GM12878 (cell line): ENCODE measurements around the gene EXOC4. TPM values are rescaled to one million over a fixed set of nuclear protein-coding genes. Genes with fewer than 3 reads are reported as not detected.

Source experiments
- ATAC-seq: fragments of 200-7000 bp; cut with Tn5 transposase; 3 replicates; pipeline ENCODE4 v1.9.1; 2020; ENCODE audit warnings: mild to moderate bottlenecking, moderate library complexity
- BruUV-seq: library from RNA; stranded (reverse); fragments of 400-500 nt; replicated peaks from 2 replicates; lab custom pipeline; 2021; lab: Mats Ljungman, UMichigan
- CTCF ChIA-PET: fragments of 300-600 bp; sonication (Branson Sonifier 250); formaldehyde crosslinking; extraction: SDS; loops from one replicate; lab custom pipeline; 2021; ENCODE audit warnings: inconsistent platforms; lab: Yijun Ruan, JAX
- POLR2A ChIA-PET: fragments of 350-600 bp; formaldehyde crosslinking; extraction: SDS; loops from one replicate; lab custom pipeline; 2021; ENCODE audit warnings: inconsistent platforms; lab: Charles Lee
- RAD21 ChIA-PET: fragments of 300-600 bp; sonication (Branson Sonifier 250); formaldehyde crosslinking; loops from one replicate; lab custom pipeline; 2023; ENCODE audit warnings: antibody characterized with exemption; ENCODE audit not compliant: unreplicated experiment; lab: Charles Lee
- SMC1A ChIA-PET: fragments of 300-600 bp; sonication (Branson Sonifier 250); formaldehyde crosslinking; loops from one replicate; lab custom pipeline; 2023; ENCODE audit not compliant: unreplicated experiment, uncharacterized antibody; lab: Charles Lee
- DNase-seq: peaks from one replicate; pipeline ENCODE4 v3.0.0-alpha.2; 2011; ENCODE audit warnings: low read depth, low spot score
- FAIRE-seq: peaks from 3 replicates; lab custom pipeline; 2011; peaks lifted over from hg19 to GRCh38; lab: Jason Lieb, UNC
- H2AFZ ChIP-seq: 2 replicates; pipeline ENCODE4 v1.6.0; 2011; ENCODE audit warnings: low read depth, low read length, control low read depth; ENCODE audit not compliant: control insufficient read depth
- H3K27ac ChIP-seq: 2 replicates; pipeline ENCODE4 v1.5.1; 2011; ENCODE audit warnings: control low read depth; ENCODE audit not compliant: control insufficient read depth, insufficient read depth
- H3K27me3 ChIP-seq, 2 experiments: replicated peaks in 1 of 2; 2 replicates each; pipeline versions ENCODE4 v1.6.0 to v1.6.1; 2011; ENCODE audit warnings: low read length in 1 of 2; ENCODE audit not compliant: control insufficient read depth in 2 of 2, insufficient read depth in 2 of 2
- H3K36me3 ChIP-seq, 2 experiments: 2 replicates each; pipeline ENCODE4 v1.5.1; 2011; ENCODE audit warnings: low read length in 1 of 2; ENCODE audit not compliant: control insufficient read depth in 2 of 2, insufficient read depth in 2 of 2
- H3K4me1 ChIP-seq: 2 replicates; pipeline ENCODE4 v1.6.1; 2011; ENCODE audit warnings: mild to moderate bottlenecking, low read length, moderate library complexity, mixed read lengths; ENCODE audit not compliant: control insufficient read depth, insufficient read depth
- H3K4me2 ChIP-seq: 2 replicates; pipeline ENCODE4 v1.6.0; 2011; ENCODE audit warnings: control low read depth; ENCODE audit not compliant: control insufficient read depth, insufficient read depth
- H3K4me3 ChIP-seq: fragments of 200-600 bp; sonication (generic); 2 replicates; pipeline ENCODE4 v1.5.1; 2016
- H3K79me2 ChIP-seq: 2 replicates; pipeline ENCODE4 v1.6.0; 2011; ENCODE audit warnings: low read length; ENCODE audit not compliant: control insufficient read depth, insufficient read depth
- H3K9ac ChIP-seq: 2 replicates; pipeline ENCODE4 v1.8.0; 2011; ENCODE audit warnings: low read length, control low read depth, mixed read lengths; ENCODE audit not compliant: control insufficient read depth, insufficient read depth
- H3K9me3 ChIP-seq: replicated peaks from 3 replicates; pipeline ENCODE4 v1.5.1; 2011; ENCODE audit warnings: mild to moderate bottlenecking, low read length; ENCODE audit not compliant: control insufficient read depth, insufficient read depth
- H4K20me1 ChIP-seq: 2 replicates; pipeline ENCODE4 v1.6.0; 2011; ENCODE audit not compliant: control insufficient read depth, insufficient read depth
- BACH1 ChIP-seq: fragments of 450-650 bp; IDR thresholded peaks from 2 replicates; pipeline ENCODE4 v1.6.1; 2017; ENCODE audit warnings: mild to moderate bottlenecking, borderline replicate concordance
- CEBPZ ChIP-seq: fragments of 150-350 bp; IDR thresholded peaks from 2 replicates; pipeline ENCODE4 v1.6.1; 2016; ENCODE audit warnings: low read depth, low read length
- DPF2 ChIP-seq: fragments of 450-650 bp; IDR thresholded peaks from 2 replicates; pipeline ENCODE4 v1.6.1; 2017; ENCODE audit warnings: mild to moderate bottlenecking
- ETV6 ChIP-seq, 2 experiments: fragments of 450-650 bp in 1 of 2; IDR thresholded peaks in 1 of 2; conservative IDR thresholded peaks in 1 of 2; 2 replicates each; pipeline ENCODE4 v1.6.1; 2014; ENCODE audit warnings: antibody characterized with exemption in 1 of 2, borderline replicate concordance in 1 of 2, low read depth in 1 of 2, mild to moderate bottlenecking in 1 of 2, moderate library complexity in 1 of 2
- IRF5 ChIP-seq: fragments of 450-650 bp; IDR thresholded peaks from 2 replicates; pipeline ENCODE4 v1.6.1; 2017; ENCODE audit warnings: borderline replicate concordance
- MTA3 ChIP-seq: IDR thresholded peaks from 2 replicates; pipeline ENCODE4 v1.6.1; 2012; ENCODE audit warnings: low read length, inconsistent platforms, borderline replicate concordance
- MYB ChIP-seq: fragments of 150-350 bp; IDR thresholded peaks from 2 replicates; pipeline ENCODE4 v1.6.1; 2014; ENCODE audit warnings: mild to moderate bottlenecking, low read depth, low read length, borderline replicate concordance
- POLR2AphosphoS5 ChIP-seq: IDR thresholded peaks from 2 replicates; pipeline ENCODE4 v1.6.1; 2011; ENCODE audit warnings: mild to moderate bottlenecking, low read length, inconsistent platforms
- RBBP5 ChIP-seq: fragments of 200-600 bp; sonication (generic); conservative IDR thresholded peaks from 2 replicates; pipeline ENCODE4 v1.6.1; 2016
- SMAD5 ChIP-seq: IDR thresholded peaks from 2 replicates; pipeline ENCODE4 v1.6.1; 2016; ENCODE audit warnings: antibody characterized with exemption, low read depth
- SREBF2 ChIP-seq: IDR thresholded peaks from 2 replicates; pipeline ENCODE4 v1.6.1; 2012; ENCODE audit warnings: mild to moderate bottlenecking, low read length
- ZNF274 ChIP-seq: IDR thresholded peaks from one replicate; pipeline ENCODE4 v1.8.0; 2011; ENCODE audit not compliant: insufficient read length, insufficient read depth
- ZZZ3 ChIP-seq: IDR thresholded peaks from 2 replicates; pipeline ENCODE4 v1.6.1; 2011; ENCODE audit warnings: low read depth; ENCODE audit not compliant: control insufficient read depth, insufficient read length
- WGBS: methylation state at CpG from one replicate; pipeline ENCODE4 v1.1.6; 2016; ENCODE audit warnings: low lambda C conversion rate; ENCODE audit not compliant: insufficient replicate concordance, insufficient coverage; ENCODE audit errors: missing lambda C conversion rate; 5-methylcytosine and 5-hydroxymethylcytosine counted together
- in situ Hi-C: fragments of 300-500 bp; cut with MboI; formaldehyde crosslinking; loops from 9 replicates; pipeline ENCODE4 v1.14.3; 2018; ENCODE audit warnings: mixed read lengths
- intact Hi-C: fragments of 100-400 bp; cut with micrococcal nuclease; formaldehyde crosslinking; loops from one replicate; pipeline ENCODE4 v1.14.2; 2022; ENCODE audit not compliant: unreplicated experiment
- polyA plus RNA-seq, 11 experiments: library from polyadenylated mRNA; depleted of rRNA in 4 of 11; unstranded in 6 of 11; stranded (reverse) in 5 of 11; fragments of >200 nt; fragmentation: Nextera tagmentation in 4 of 11; fragmentation: Illumina TruSeq in 1 of 11; extraction: Ambion mirVana in 4 of 11; extraction: Trizol in 1 of 11; gene quantifications; 1 replicate in 1 of 11; 2 replicates in 10 of 11; pipeline versions ENCODE4 v1.2.1 to v1.2.3, GENCODE V29; 2011 to 2016; ENCODE audit warnings: inconsistent platforms in 2 of 11, missing spikeins in 2 of 11, low read depth in 1 of 11
- total RNA-seq, 4 experiments: library from RNA; depleted of rRNA in 3 of 4; stranded (reverse); fragments of >200 nt in 3 of 4; fragmentation: Illumina TruSeq in 1 of 4; extraction: Trizol in 1 of 4; gene quantifications; 2 replicates each; pipeline versions ENCODE4 v1.2.1 to v1.2.3, GENCODE V29; 2013 to 2021
- TF ChIP-seq, protein P1 (sequence below): fragments of 150-350 bp; IDR thresholded peaks from 2 replicates; pipeline ENCODE4 v1.6.1; 2014; ENCODE audit warnings: mild to moderate bottlenecking, low read depth, low read length
- TF ChIP-seq, protein P2 (sequence below): IDR thresholded peaks from 2 replicates; pipeline ENCODE4 v1.6.1; 2011; ENCODE audit warnings: low read depth, low read length, improper control_type of control experiment, borderline replicate concordance
- TF ChIP-seq, protein P3 (sequence below): fragments of 450-650 bp; IDR thresholded peaks from 2 replicates; pipeline ENCODE4 v1.6.1; 2014; ENCODE audit warnings: mild to moderate bottlenecking

Gene EXOC4
- total and polyA plus RNA-seq, 10 of the 15 experiments (the other 5 are each of a cell fraction or from before 2014, with no cell fraction given): 13.2 to 44.5 (median 29.6) TPM

GRCh38 chr7:133562621-133563020, 309.7 kb downstream of the EXOC4 start (continued):
- no peak for TF ChIP-seq MYB
- TF ChIP-seq DPF2: no peak
- TF ChIP-seq, all 136 proteins: peak for 0

DNA sequence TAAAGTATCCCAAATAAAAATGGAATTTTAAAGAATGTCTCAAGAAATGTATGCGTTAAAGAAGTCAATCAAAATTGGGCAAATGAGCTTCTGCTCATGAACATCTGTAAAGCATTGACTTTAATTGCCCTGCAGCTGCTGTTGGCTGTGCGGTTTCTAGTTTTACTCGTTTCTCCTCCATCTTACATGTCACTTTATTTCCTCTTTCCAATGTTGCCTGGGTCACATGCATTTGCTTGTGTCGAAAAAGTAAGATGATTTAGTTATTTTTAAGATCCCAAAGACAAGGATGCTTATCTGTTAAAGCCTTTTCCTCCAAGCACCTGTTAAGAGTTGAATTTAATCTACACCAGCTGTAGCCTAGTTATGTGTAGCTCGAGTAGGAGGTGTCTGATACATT, 310.4 kb downstream of the EXOC4 start:
- FAIRE-seq (no peak), ATAC-seq (no peak), DNase-seq (no peak)
- no peaks in the 10 kb centered on the region for H3K36me3 ChIP-seq
- no peaks in the 10 kb centered on the region for H3K4me1 ChIP-seq
- CTCF ChIA-PET: interaction anchor here (2.2 kb wide), 1 partner anchor 180 kb away, joined by 6 read pairs; no protein-coding TSS in a partner anchor
- no peak overlapping the region for H3K27ac ChIP-seq
- no peaks in the 10 kb centered on the region for H3K27me3 ChIP-seq
- POLR2A ChIA-PET: no interaction called here
- no peak overlapping the region for H3K4me3 ChIP-seq
- H3K9me3 ChIP-seq: no peaks in the 10 kb centered on the region
- H3K79me2 ChIP-seq: no peaks in the 10 kb centered on the region
- intact Hi-C loops (no loop called here), in situ Hi-C loops (no loop called here)
- 97% methylated on average over 5 of the region's 5 CpGs for WGBS
- H4K20me1 ChIP-seq: no peaks in the 10 kb centered on the region
- BruUV-seq: no TSS peak
- RAD21 ChIA-PET: no interaction called here
- H3K9ac ChIP-seq: no peak overlapping the region
- H2AFZ ChIP-seq: no peak overlapping the region
- H3K4me2 ChIP-seq: no peak overlapping the region
- SMC1A ChIA-PET: no interaction called here
- TF ChIP-seq, protein P1, sequence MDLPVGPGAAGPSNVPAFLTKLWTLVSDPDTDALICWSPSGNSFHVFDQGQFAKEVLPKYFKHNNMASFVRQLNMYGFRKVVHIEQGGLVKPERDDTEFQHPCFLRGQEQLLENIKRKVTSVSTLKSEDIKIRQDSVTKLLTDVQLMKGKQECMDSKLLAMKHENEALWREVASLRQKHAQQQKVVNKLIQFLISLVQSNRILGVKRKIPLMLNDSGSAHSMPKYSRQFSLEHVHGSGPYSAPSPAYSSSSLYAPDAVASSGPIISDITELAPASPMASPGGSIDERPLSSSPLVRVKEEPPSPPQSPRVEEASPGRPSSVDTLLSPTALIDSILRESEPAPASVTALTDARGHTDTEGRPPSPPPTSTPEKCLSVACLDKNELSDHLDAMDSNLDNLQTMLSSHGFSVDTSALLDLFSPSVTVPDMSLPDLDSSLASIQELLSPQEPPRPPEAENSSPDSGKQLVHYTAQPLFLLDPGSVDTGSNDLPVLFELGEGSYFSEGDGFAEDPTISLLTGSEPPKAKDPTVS: no peak
- TF ChIP-seq SREBF2 (no peak), ZZZ3 (no peak), ETV6 (conservative IDR thresholded peaks at IDR 0.05 in 1 of 2, IDR thresholded peaks at IDR 0.05 in 1 of 2; ENCODE audit: borderline replicate concordance in 1 of 2, low read depth in 1 of 2) (no peak), POLR2AphosphoS5 (no peak), ZNF274 (no peak), SMAD5 (no peak), MTA3 (no peak), IRF5 (no peak), BACH1 (no peak), CEBPZ (no peak), RBBP5 (no peak)
- TF ChIP-seq, protein P2, sequence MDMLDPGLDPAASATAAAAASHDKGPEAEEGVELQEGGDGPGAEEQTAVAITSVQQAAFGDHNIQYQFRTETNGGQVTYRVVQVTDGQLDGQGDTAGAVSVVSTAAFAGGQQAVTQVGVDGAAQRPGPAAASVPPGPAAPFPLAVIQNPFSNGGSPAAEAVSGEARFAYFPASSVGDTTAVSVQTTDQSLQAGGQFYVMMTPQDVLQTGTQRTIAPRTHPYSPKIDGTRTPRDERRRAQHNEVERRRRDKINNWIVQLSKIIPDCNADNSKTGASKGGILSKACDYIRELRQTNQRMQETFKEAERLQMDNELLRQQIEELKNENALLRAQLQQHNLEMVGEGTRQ: no peak
- TF ChIP-seq, protein P3, sequence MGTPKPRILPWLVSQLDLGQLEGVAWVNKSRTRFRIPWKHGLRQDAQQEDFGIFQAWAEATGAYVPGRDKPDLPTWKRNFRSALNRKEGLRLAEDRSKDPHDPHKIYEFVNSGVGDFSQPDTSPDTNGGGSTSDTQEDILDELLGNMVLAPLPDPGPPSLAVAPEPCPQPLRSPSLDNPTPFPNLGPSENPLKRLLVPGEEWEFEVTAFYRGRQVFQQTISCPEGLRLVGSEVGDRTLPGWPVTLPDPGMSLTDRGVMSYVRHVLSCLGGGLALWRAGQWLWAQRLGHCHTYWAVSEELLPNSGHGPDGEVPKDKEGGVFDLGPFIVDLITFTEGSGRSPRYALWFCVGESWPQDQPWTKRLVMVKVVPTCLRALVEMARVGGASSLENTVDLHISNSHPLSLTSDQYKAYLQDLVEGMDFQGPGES: no peak
